Stimulated activated CD8-positive, alpha-beta memory T cell treated with anti-CD3 and anti-CD28 coated beads, Interleukin-15, amount 100 ng/mL, for 48 hours (primary cell): ENCODE measurements around the gene LRRC8C.

ENCODE experiments used
- DNase-seq, 2 donors: peaks; one replicate each; pipeline ENCODE4 v3.0.0-alpha.2; 2020; ENCODE audit warnings: low read depth in 2 of 2

Gene LRRC8C

DNA sequence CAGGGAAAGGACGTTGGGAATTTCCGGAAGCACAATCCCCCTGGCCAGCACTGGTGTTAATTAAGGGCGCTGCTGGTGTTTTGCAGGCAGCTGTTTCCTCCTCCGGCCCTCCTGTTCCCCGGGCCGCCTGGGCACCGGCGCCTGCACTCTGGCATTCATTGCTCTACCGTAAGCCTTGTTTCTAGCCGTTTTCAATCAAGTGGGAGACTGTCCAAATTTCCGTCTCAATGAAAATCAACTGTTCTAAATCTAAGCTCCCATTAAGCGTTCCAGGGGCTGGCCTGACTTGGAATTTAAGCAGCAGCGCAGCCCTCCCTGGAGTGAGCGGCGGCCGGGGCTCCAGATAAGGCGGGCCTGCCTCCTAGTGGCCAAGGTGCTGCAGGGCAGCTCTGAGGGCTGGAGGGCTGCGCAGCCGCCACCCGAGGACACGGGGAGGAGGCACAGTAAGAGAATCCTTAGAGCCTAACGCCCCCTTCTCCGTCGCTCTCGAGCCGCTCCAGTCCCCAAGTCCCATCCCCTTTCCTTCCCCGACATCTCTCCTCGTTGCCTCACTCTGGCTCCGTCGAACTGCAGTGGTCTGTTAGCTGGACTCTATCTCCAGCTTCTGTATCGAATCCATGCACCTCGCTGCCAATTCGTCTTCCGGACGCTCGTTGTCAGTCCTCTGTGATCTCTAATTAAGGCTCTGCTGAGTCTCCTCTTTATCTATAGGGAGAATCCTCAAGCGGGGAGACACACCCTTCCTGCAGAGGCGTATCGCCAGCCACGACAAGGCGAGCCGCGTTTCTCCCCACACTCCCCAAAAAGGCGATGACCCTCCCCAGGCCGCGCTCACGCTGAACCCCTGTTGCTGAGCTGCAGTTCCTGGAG is 130.1 kb downstream of the LRRC8C start:
- DNase-seq = peak; percentile 75 to 77

DNA sequence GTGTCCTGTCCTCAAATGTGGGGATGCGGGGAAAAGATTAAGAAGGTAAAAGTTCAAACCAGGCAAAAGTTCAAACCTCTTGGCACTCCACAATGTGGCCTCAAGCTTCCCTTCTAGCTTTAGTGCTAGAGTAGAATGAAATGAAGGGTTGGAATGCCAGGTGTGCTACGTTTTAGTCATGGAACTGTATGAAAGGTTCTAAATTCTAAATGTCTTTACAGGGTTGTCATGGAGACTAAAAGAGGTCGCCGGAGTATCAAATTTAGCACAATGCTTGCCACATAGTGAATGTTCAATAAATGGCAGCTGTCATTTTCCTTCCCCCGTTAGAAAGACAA is 130.7 kb downstream of the LRRC8C start:
- no peak for DNase-seq

DNA sequence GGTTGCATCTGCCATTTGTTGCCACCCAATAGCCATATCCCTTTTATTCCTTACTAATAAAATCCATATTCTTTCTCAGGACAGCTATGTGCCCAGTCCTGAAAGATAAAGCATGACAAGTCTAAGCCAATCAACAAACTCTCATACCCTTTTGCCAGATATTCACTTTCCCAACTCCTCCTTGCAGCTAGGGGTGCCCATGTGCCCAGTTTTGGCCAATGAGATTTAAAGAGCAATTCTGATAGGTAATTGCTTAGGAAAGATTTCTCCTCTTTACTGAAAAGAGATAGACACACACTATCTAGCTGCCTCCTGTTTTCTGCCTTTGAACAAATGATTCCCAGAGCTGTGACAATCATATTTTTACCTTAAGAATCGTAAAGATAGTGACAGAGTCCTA is 132.9 kb downstream of the LRRC8C start:
- no peak for DNase-seq

DNA sequence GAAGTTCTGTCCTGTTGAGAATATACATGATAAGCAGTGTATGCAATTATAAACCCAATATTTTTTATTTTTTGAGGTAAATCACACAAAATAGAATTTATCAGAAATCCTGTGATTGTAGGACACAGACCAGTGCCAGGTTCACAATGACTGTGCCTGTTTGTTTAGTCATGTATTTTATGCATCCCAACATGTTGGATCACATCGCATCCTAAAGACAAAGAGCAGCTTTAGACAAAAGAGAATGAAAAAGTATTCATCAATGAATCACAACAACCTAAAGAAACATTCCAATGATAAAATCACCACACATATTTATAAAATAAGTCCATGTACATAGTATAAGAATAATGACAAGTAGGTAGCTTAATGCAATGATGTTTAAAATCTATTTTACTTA is 134.7 kb downstream of the LRRC8C start:
- DNase-seq = no peak
